GM12872 (cell line): ENCODE data around the gene PTPRD.
A peak's percentile ranks its signal among the peaks of the same experiment; 100 is the strongest.

ENCODE experiments used
- CTCF ChIP-seq: IDR thresholded peaks from 3 replicates; pipeline ENCODE4 v1.5.1; 2011; ENCODE audit warnings: low read depth, mild to moderate bottlenecking, low read length, moderate library complexity; ENCODE audit not compliant: insufficient read depth

PTPRD gene

GRCh38 chr9:10612641-10613398 lies at the start of gene PTPRD:
Gene PTPRD (minus strand): TSS chr9:10613002.
- peak; percentile 41; the same call in 2 of the 3 replicates for TF ChIP-seq CTCF

- TF ChIP-seq CTCF = no peak
These were observed 49.2 kb upstream of the PTPRD start for GRCh38 chr9:10661994-10662393.

- TF ChIP-seq CTCF = no peak
These were observed 48.6 kb upstream of the PTPRD start for GRCh38 chr9:10661376-10661775.

GRCh38 chr9:10651012-10651411 lies 38.2 kb upstream of the PTPRD start:
- TF ChIP-seq CTCF = no peak

GRCh38 chr9:10649076-10649475 lies 36.3 kb upstream of the PTPRD start:
- no peak for TF ChIP-seq CTCF

GRCh38 chr9:10633785-10634184 lies 21.0 kb upstream of the PTPRD start:
- TF ChIP-seq CTCF = no peak

GRCh38 chr9:10614196-10614800 lies 1.5 kb upstream of the PTPRD start:
- TF ChIP-seq CTCF = no peak
